HG02610 (cell line): Measurements from ENCODE around the gene CCDC70.

Source experiments
- ATAC-seq: cut with Tn5 transposase; IDR thresholded peaks from one replicate; pipeline ENCODE4 v1.9.1; 2021; ENCODE audit warnings: mild to moderate bottlenecking, moderate library complexity; ENCODE audit not compliant: unreplicated experiment

Gene CCDC70

GRCh38 chr13:51828730-51829567, 32.8 kb upstream of the CCDC70 start:
- ATAC-seq, result no peak

- ATAC-seq, result no peak
Measured at GRCh38 chr13:51829568-51829899, 32.2 kb upstream of the CCDC70 start.

- ATAC-seq, result no peak
Measured at GRCh38 chr13:51831519-51831918, 30.2 kb upstream of the CCDC70 start.

GRCh38 chr13:51832471-51833152, 29.2 kb upstream of the CCDC70 start:
- ATAC-seq, result peak; percentile 69

GRCh38 chr13:51833980-51834379, 27.8 kb upstream of the CCDC70 start:
- no peak for ATAC-seq

- ATAC-seq, result no peak
Measured at GRCh38 chr13:51834581-51835171, 27.1 kb upstream of the CCDC70 start.

- no peak for ATAC-seq
Measured at GRCh38 chr13:51837016-51837415, 24.8 kb upstream of the CCDC70 start.

- no peak for ATAC-seq
Measured at GRCh38 chr13:51838240-51838846, 23.4 kb upstream of the CCDC70 start.

GRCh38 chr13:51839711-51840540, 21.8 kb upstream of the CCDC70 start:
- no peak for ATAC-seq

GRCh38 chr13:51840917-51841316, 20.9 kb upstream of the CCDC70 start:
- no peak for ATAC-seq

GRCh38 chr13:51841732-51842131, 20.0 kb upstream of the CCDC70 start:
- ATAC-seq, result no peak

GRCh38 chr13:51843529-51843928, 18.2 kb upstream of the CCDC70 start:
- ATAC-seq, result no peak

GRCh38 chr13:51844862-51845573, 16.8 kb upstream of the CCDC70 start, which contains the start of gene TMEM272:
TSS of gene TMEM272 (minus strand) at chr13:51845177. CDS start at chr13:51838530, 6,647 bp downstream.
- ATAC-seq, result no peak

- no peak for ATAC-seq
Measured at GRCh38 chr13:51845574-51846318, 16.0 kb upstream of the CCDC70 start.

GRCh38 chr13:51846756-51847155, 15.0 kb upstream of the CCDC70 start:
- peak; percentile 42 for ATAC-seq

- ATAC-seq, result no peak
Measured at GRCh38 chr13:51848674-51849073, 13.1 kb upstream of the CCDC70 start.

GRCh38 chr13:51849145-51850101, 12.3 kb upstream of the CCDC70 start:
- no peak for ATAC-seq
